Measurements from ENCODE around the gene ABCD2. TPM values are rescaled to one million over a fixed set of nuclear protein-coding genes. Genes with fewer than 3 reads are reported as not detected.

ABCD2 gene
- total and polyA plus RNA-seq, 2 of the 4 experiments (the other 2 are of a cell fraction): not detected

- H3K56ac ChIP-seq (ENCODE audit: extremely low read depth, insufficient read depth, low read length): no peak overlapping the region
- H3K79me1 ChIP-seq (ENCODE audit: low read depth in 1 of 2, low read length in 2 of 2): no peaks in the 10 kb centered on the region
- no peak overlapping the region for H2AK9ac ChIP-seq (replicated peaks; ENCODE audit: low read depth, low read length, poor library complexity)
- no peaks in the 10 kb centered on the region for H3K9me1 ChIP-seq (ENCODE audit: insufficient read depth, low read length)
- H4K8ac ChIP-seq (ENCODE audit: low read depth in 2 of 2, low read length in 2 of 2): no peak overlapping the region
- intact Hi-C loops (cut with micrococcal nuclease) (no loop called here), in situ Hi-C loops (cut with MboI; ENCODE audit: low sequenced_read_pairs) (no loop called here), dilution Hi-C loops (cut with HindIII; ENCODE audit: low sequenced_read_pairs, unreplicated experiment) (no loop called here)
- H2BK20ac ChIP-seq (ENCODE audit: low read depth, low read length): no peak overlapping the region
- no TSS peak for BruUV-seq (replicated peaks)
- no peak overlapping the region for H3K18ac ChIP-seq (ENCODE audit: low read depth, low read length)
- no peaks in the 10 kb centered on the region for H3K27me3 ChIP-seq (ENCODE audit: control insufficient read depth, insufficient read depth, low read length)
- H3K4ac ChIP-seq (ENCODE audit: low read depth, low read length): no peak overlapping the region
- H2AK5ac ChIP-seq (ENCODE audit: low read depth, low read length): no peak overlapping the region
- no peak overlapping the region for H3K23ac ChIP-seq (ENCODE audit: low read depth, low read length)
- ChIA-PET POLR2A (ENCODE audit: unreplicated experiment) (no interaction called here), CTCF (no interaction called here)
- WGBS, 2 experiments (ENCODE audit: extremely low coverage in 2 of 2, insufficient read length in 1 of 2): no CpG with 5 or more reads among the region's 2 CpGs
- no peak for DNase-seq
- H3K36me3 ChIP-seq (ENCODE audit: control insufficient read depth, insufficient read depth, low read length): no peaks in the 10 kb centered on the region
- no peaks in the 10 kb centered on the region for H3K4me1 ChIP-seq (ENCODE audit: control insufficient read depth, insufficient read depth, low read length)
- no peak overlapping the region for H2AFZ ChIP-seq (replicated peaks; ENCODE audit: low read length, poor library complexity)
- no peak overlapping the region for H4K5ac ChIP-seq (ENCODE audit: low read depth, low read length)
- no peak for ATAC-seq (ENCODE audit: low read depth)
- H3K4me3 ChIP-seq (ENCODE audit: insufficient read depth, low read depth, low read length): no peak overlapping the region
- H3K14ac ChIP-seq (replicated peaks; ENCODE audit: low read depth, low read length): no peak overlapping the region
- H4K20me1 ChIP-seq (ENCODE audit: insufficient read depth, low read length): no peaks in the 10 kb centered on the region
- H3K9me3 ChIP-seq (ENCODE audit: control insufficient read depth, insufficient read depth, low read length): no peaks in the 10 kb centered on the region
- no peak for TF ChIP-seq MAFK (IDR thresholded peaks at IDR 0.05; ENCODE audit: low read depth, low read length)
- no peak for TF ChIP-seq RCOR1 (IDR thresholded peaks at IDR 0.05; ENCODE audit: insufficient replicate concordance, low read length)
- TF ChIP-seq CEBPB (IDR thresholded peaks at IDR 0.05; ENCODE audit: low read depth, low read length): no peak
- TF ChIP-seq USF2 (IDR thresholded peaks at IDR 0.05; ENCODE audit: low read depth, low read length): no peak
- TF ChIP-seq CTCF (conservative IDR thresholded peaks at IDR 0.05; ENCODE audit: low read depth, low read length): no peak
- no peak for TF ChIP-seq RFX5 (IDR thresholded peaks at IDR 0.05; ENCODE audit: low read depth, low read length)
- TF ChIP-seq RAD21 (IDR thresholded peaks at IDR 0.05; ENCODE audit: low read length): no peak
- TF ChIP-seq POLR2A (IDR thresholded peaks at IDR 0.05; ENCODE audit: low read depth, low read length): no peak
- no peak for TF ChIP-seq NFE2L2 (IDR thresholded peaks at IDR 0.05; ENCODE audit: low read depth, low read length)
- H3K9ac ChIP-seq (ENCODE audit: low read depth, low read length): no peak overlapping the region
- no peak overlapping the region for H4K91ac ChIP-seq (ENCODE audit: insufficient read depth, low read depth, low read length)
- no peak overlapping the region for H3K27ac ChIP-seq (ENCODE audit: insufficient read depth, low read length)
- no peak overlapping the region for H2BK5ac ChIP-seq (ENCODE audit: low read depth, low read length, poor library complexity, severe bottlenecking)
- H3K4me2 ChIP-seq (ENCODE audit: low read depth, low read length): no peak overlapping the region
- no peak overlapping the region for H2BK15ac ChIP-seq (ENCODE audit: low read depth, low read length)
- H2BK120ac ChIP-seq (ENCODE audit: low read depth, low read length): no peak overlapping the region
These were observed 23.7 kb downstream of the ABCD2 start for GRCh38 chr12:39595928-39596327.
